Peyer's patch (tissue), 4 donors: Measurements from ENCODE around the gene CMTM7. TPM values are rescaled to one million over a fixed set of nuclear protein-coding genes. Genes with fewer than 3 reads are reported as not detected.
A peak's percentile ranks its signal among the peaks of the same experiment; 100 is the strongest.

Experiments used
- DNase-seq, 3 donors: peaks; one replicate each; pipeline ENCODE4 v3.0.0-alpha.2; 2017 to 2019
- H3K27ac ChIP-seq, 4 donors: fragments of 200-600 bp; sonication (generic); one replicate each; pipeline ENCODE4 v1.5.1; 2016 to 2019
- H3K27me3 ChIP-seq, 2 donors: fragments of 200-600 bp; sonication (generic); one replicate each; pipeline ENCODE4 v1.5.1; 2019
- H3K36me3 ChIP-seq, 3 donors: fragments of 200-600 bp; sonication (generic); one replicate each; pipeline ENCODE4 v1.5.1; 2016 to 2019
- H3K4me1 ChIP-seq, 4 donors: fragments of 200-600 bp; sonication (generic); one replicate each; pipeline ENCODE4 v1.5.1; 2016 to 2019
- H3K4me3 ChIP-seq, 4 donors: fragments of 200-600 bp; sonication (generic); 1 replicate in 3 of 4; 2 replicates in 1 of 4; pipeline ENCODE4 v1.5.1; 2016 to 2019; ENCODE audit warnings: mild to moderate bottlenecking in 1 of 4
- H3K9me3 ChIP-seq, 4 donors: fragments of 200-600 bp; sonication (generic); one replicate each; pipeline ENCODE4 v1.5.1; 2016 to 2019; ENCODE audit warnings: mild to moderate bottlenecking in 1 of 4
- CTCF ChIP-seq, 6 experiments: fragments of 450-650 bp in 4 of 6; fragments of 200-600 bp in 2 of 6; sonication (generic) in 1 of 6; IDR thresholded peaks; one replicate each; pipeline ENCODE4 v1.5.1; 2017 to 2019; ENCODE audit warnings: antibody characterized with exemption in 6 of 6, mild to moderate bottlenecking in 3 of 6, moderate library complexity in 1 of 6
- POLR2A ChIP-seq, 2 donors: fragments of 450-650 bp; IDR thresholded peaks; one replicate each; pipeline ENCODE4 v1.5.1; 2017; ENCODE audit warnings: antibody characterized with exemption in 2 of 2, mild to moderate bottlenecking in 2 of 2, moderate library complexity in 2 of 2
- total RNA-seq, 4 donors: library from RNA; depleted of rRNA; stranded (reverse); fragments of >200 nt; gene quantifications; one replicate each; pipeline ENCODE4 v1.1.0, GENCODE V29; 2016

The CMTM7 gene
- total RNA-seq, 4 donors from 2014 or later, result 5.7 to 41.3 (median 10.5) TPM

GRCh38 chr3:32411442-32411841 lies 19.8 kb downstream of the CMTM7 start:
- Histone ChIP-seq H3K27me3 (no peaks in the 10 kb centered on the region), H3K4me3 (no peak overlapping the region), H3K27ac (no peak overlapping the region), H3K36me3 (no peaks in the 10 kb centered on the region), H3K9me3 (no peaks in the 10 kb centered on the region), H3K4me1 (no peaks in the 10 kb centered on the region)
- TF ChIP-seq CTCF (IDR thresholded peaks at IDR 0.05), result no peak
- no peak for TF ChIP-seq POLR2A (IDR thresholded peaks at IDR 0.05)
- no peak for DNase-seq

- DNase-seq, result no peak
- no peak overlapping the region for H3K4me3 ChIP-seq
- H3K27me3 ChIP-seq, result no peaks in the 10 kb centered on the region
- no peaks in the 10 kb centered on the region for H3K4me1 ChIP-seq
- no peaks in the 10 kb centered on the region for H3K36me3 ChIP-seq
- TF ChIP-seq CTCF (IDR thresholded peaks at IDR 0.05), result no peak
- no peak for TF ChIP-seq POLR2A (IDR thresholded peaks at IDR 0.05)
- no peak overlapping the region for H3K27ac ChIP-seq
- no peaks in the 10 kb centered on the region for H3K9me3 ChIP-seq
Observed at GRCh38 chr3:32412887-32413286, 21.2 kb downstream of the CMTM7 start.

GRCh38 chr3:32413845-32414521 lies 22.3 kb downstream of the CMTM7 start:
- TF ChIP-seq POLR2A (IDR thresholded peaks at IDR 0.05) (no peak), CTCF (IDR thresholded peaks at IDR 0.05) (no peak)
- Histone ChIP-seq H3K36me3 (no peaks in the 10 kb centered on the region), H3K4me1 (no peaks in the 10 kb centered on the region), H3K9me3 (no peaks in the 10 kb centered on the region), H3K27me3 (no peaks in the 10 kb centered on the region), H3K27ac (peak overlapping the region in 3 of 4 donors; percentile 67 to 78 (median 69)), H3K4me3 (no peak overlapping the region)
- no peak for DNase-seq

- no peak for TF ChIP-seq POLR2A (IDR thresholded peaks at IDR 0.05)
- TF ChIP-seq CTCF (IDR thresholded peaks at IDR 0.05), result no peak
- peaks cover 0 to 6% (median 0%) of the 10 kb centered on the region in 4 donors for H3K4me1 ChIP-seq
- H3K9me3 ChIP-seq, result no peaks in the 10 kb centered on the region
- peak in 2 of 3 donors; percentile 76 to 83 for DNase-seq
- H3K27me3 ChIP-seq, result no peaks in the 10 kb centered on the region
- no peak overlapping the region for H3K4me3 ChIP-seq
- H3K27ac ChIP-seq, result peak overlapping the region; percentile 25 to 78 (median 68)
- H3K36me3 ChIP-seq, result no peaks in the 10 kb centered on the region
Observed at GRCh38 chr3:32414522-32415202, 23.0 kb downstream of the CMTM7 start.

GRCh38 chr3:32419742-32420125 lies 28.1 kb downstream of the CMTM7 start:
- Histone ChIP-seq H3K4me3 (no peak overlapping the region), H3K27ac (peak overlapping the region; percentile 0 to 84 (median 60)), H3K4me1 (peaks cover 2 to 50% (median 24%) of the 10 kb centered on the region in 4 donors), H3K27me3 (no peaks in the 10 kb centered on the region), H3K36me3 (no peaks in the 10 kb centered on the region), H3K9me3 (no peaks in the 10 kb centered on the region)
- TF ChIP-seq CTCF (IDR thresholded peaks at IDR 0.05) (no peak), POLR2A (IDR thresholded peaks at IDR 0.05) (no peak)
- DNase-seq, result no peak
